ENCODE measurements around the gene ABCA4. TPM values are rescaled to one million over a fixed set of nuclear protein-coding genes. Genes with fewer than 3 reads are reported as not detected.
A peak's percentile ranks its signal among the peaks of the same experiment; 100 is the strongest.

Gene ABCA4
- total RNA-seq, 1 donor from 2014 or later, result 6.0 TPM

DNA sequence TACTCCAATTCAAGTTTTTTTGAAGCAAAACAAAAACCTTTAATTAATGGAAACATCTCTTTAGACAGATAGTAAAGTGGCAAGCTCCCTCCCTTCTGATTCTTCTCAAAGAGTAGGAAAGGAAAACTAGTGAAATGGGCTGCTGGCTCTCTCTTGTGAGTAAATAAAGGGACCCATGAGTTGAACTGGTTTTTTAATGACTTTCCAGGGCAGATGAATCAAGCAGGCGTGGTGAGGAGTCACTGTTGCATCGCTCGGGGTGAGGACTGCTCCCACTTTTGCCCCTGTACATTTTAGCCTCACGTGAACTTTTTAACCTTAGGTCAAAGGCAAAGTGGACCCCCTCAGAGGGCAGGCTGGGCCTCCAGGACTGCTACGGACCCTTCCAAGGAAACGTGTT is 64.8 kb downstream of the ABCA4 start:
- H3K4me3 Mint-ChIP-seq (ENCODE audit: unreplicated experiment), result no peak overlapping the region
- peaks cover 10% of the 10 kb centered on the region for H3K9me3 Mint-ChIP-seq (ENCODE audit: unreplicated experiment)
- H3K27ac Mint-ChIP-seq (ENCODE audit: unreplicated experiment), result peak overlapping the region; percentile 42
- H3K4me1 Mint-ChIP-seq (ENCODE audit: unreplicated experiment), result peaks cover 61% of the 10 kb centered on the region
- no peak for DNase-seq (ENCODE audit: extremely low spot score, unreplicated experiment)
- TF ChIP-seq, protein P1, sequence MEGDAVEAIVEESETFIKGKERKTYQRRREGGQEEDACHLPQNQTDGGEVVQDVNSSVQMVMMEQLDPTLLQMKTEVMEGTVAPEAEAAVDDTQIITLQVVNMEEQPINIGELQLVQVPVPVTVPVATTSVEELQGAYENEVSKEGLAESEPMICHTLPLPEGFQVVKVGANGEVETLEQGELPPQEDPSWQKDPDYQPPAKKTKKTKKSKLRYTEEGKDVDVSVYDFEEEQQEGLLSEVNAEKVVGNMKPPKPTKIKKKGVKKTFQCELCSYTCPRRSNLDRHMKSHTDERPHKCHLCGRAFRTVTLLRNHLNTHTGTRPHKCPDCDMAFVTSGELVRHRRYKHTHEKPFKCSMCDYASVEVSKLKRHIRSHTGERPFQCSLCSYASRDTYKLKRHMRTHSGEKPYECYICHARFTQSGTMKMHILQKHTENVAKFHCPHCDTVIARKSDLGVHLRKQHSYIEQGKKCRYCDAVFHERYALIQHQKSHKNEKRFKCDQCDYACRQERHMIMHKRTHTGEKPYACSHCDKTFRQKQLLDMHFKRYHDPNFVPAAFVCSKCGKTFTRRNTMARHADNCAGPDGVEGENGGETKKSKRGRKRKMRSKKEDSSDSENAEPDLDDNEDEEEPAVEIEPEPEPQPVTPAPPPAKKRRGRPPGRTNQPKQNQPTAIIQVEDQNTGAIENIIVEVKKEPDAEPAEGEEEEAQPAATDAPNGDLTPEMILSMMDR (IDR thresholded peaks at IDR 0.05), result no peak
- peaks cover 3% of the 10 kb centered on the region for H3K36me3 Mint-ChIP-seq (ENCODE audit: unreplicated experiment)
- no peaks in the 10 kb centered on the region for H3K27me3 Mint-ChIP-seq (ENCODE audit: unreplicated experiment)

DNA sequence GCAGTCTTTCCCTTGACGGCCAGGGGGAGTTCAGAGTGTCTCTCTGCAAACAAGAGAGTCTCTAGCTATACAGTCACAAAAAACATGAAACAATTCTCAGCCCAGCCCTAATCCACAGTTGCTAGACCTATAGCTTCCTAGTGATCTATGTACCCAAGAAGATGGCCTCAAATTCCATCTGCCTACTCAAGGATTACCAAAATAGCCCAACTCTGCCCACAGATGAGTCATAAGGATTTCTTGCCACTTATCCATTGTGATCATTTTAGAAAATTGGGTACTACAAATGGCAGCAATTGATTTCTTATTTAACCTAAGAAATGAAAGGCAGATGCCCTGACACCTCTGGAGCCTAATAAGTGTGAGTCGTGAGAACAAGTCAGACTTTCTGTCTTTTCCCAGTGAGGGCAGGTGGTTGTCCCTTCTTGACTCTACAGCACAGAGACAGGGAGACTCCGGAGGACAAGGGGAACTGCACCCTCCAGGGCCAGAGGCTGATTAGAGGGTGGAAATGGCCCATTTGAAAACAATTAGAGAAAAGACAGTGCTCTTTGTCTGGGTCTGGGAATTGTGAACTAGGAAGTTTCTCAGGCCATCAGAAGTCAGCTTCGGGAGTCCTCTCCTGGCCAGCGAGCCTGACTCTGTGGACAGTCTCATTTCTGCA is 65.4 kb downstream of the ABCA4 start:
- Mint-ChIP-seq H3K4me1 (ENCODE audit: unreplicated experiment) (peaks cover 60% of the 10 kb centered on the region), H3K27ac (ENCODE audit: unreplicated experiment) (peak overlapping the region; percentile 42), H3K36me3 (ENCODE audit: unreplicated experiment) (peaks cover 3% of the 10 kb centered on the region), H3K4me3 (ENCODE audit: unreplicated experiment) (no peak overlapping the region), H3K27me3 (ENCODE audit: unreplicated experiment) (no peaks in the 10 kb centered on the region), H3K9me3 (ENCODE audit: unreplicated experiment) (peaks cover 10% of the 10 kb centered on the region)
- no peak for DNase-seq (ENCODE audit: extremely low spot score, unreplicated experiment)
- TF ChIP-seq, protein P1 (IDR thresholded peaks at IDR 0.05), result no peak

DNA sequence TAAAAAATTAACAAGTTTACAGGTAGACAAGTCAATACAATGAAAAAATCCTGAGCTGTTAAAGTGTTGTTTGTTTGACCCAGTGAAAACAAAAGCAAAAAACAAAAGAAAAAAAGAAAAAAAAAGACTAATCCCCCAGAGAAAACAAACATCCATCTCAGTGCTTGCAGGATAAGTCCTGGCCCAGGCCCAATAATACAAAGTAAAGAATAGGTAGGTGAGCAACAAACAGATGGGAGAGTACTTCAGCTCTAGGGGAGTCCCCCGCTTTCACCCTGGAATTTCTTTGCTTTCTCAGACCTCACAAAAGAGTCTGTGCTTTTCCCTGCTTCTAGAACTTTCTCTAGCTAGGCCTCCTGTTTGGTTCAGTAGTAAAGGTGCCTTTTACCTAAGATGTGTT is 70.3 kb downstream of the ABCA4 start:
- H3K27ac Mint-ChIP-seq (ENCODE audit: unreplicated experiment), result peak overlapping the region; percentile 56
- TF ChIP-seq, protein P1 (IDR thresholded peaks at IDR 0.05), result no peak
- H3K9me3 Mint-ChIP-seq (ENCODE audit: unreplicated experiment), result peaks cover 10% of the 10 kb centered on the region
- no peak overlapping the region for H3K4me3 Mint-ChIP-seq (ENCODE audit: unreplicated experiment)
- H3K36me3 Mint-ChIP-seq (ENCODE audit: unreplicated experiment), result peaks cover 3% of the 10 kb centered on the region
- H3K27me3 Mint-ChIP-seq (ENCODE audit: unreplicated experiment), result no peaks in the 10 kb centered on the region
- H3K4me1 Mint-ChIP-seq (ENCODE audit: unreplicated experiment), result peaks cover 68% of the 10 kb centered on the region
- DNase-seq (ENCODE audit: extremely low spot score, unreplicated experiment), result no peak

DNA sequence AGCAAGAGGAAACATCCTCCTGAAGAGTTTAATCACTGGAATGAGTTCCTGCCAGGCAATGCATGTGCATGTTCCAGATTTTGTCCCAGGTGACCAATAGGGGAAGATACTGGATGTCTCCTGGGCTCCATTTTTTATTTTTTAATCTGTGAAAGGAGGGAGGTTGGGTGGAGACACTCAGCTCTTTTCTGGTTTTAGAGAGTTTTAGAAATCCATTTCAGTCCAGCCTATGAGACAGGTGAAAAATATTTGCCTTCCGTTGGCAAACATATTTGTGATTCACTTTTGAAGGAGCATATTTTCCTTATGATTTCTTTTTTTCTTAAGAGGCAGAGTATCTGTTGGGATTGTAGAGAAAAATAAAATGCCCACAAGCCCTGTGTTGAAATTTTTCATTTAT is 70.7 kb downstream of the ABCA4 start:
- DNase-seq (ENCODE audit: extremely low spot score, unreplicated experiment), result no peak
- peaks cover 68% of the 10 kb centered on the region for H3K4me1 Mint-ChIP-seq (ENCODE audit: unreplicated experiment)
- H3K9me3 Mint-ChIP-seq (ENCODE audit: unreplicated experiment), result peaks cover 10% of the 10 kb centered on the region
- H3K36me3 Mint-ChIP-seq (ENCODE audit: unreplicated experiment), result peaks cover 3% of the 10 kb centered on the region
- H3K27ac Mint-ChIP-seq (ENCODE audit: unreplicated experiment), result peak overlapping the region; percentile 66
- H3K27me3 Mint-ChIP-seq (ENCODE audit: unreplicated experiment), result no peaks in the 10 kb centered on the region
- no peak overlapping the region for H3K4me3 Mint-ChIP-seq (ENCODE audit: unreplicated experiment)
- TF ChIP-seq, protein P1 (IDR thresholded peaks at IDR 0.05), result no peak

DNA sequence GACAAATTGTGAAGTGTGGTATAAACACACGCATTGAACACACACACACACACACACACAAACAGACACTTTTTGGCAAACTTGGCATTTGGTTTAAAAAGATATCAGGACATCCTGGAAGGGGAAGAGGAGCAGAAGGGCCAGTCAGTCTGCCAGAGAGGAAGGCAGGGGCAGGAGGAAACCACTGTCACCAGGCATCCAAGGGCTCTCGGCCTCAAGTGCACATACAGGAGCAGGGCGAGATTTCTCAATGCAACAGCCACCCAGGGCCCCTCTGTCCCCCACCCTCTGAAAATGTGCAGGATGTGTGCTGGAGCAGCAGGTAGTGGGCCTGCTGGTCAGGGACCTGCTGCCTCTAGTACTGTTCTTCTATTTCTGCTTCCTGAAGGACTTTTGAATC is 71.2 kb downstream of the ABCA4 start:
- no peak for DNase-seq (ENCODE audit: extremely low spot score, unreplicated experiment)
- Mint-ChIP-seq H3K4me3 (ENCODE audit: unreplicated experiment) (no peak overlapping the region), H3K4me1 (ENCODE audit: unreplicated experiment) (peaks cover 68% of the 10 kb centered on the region), H3K27me3 (ENCODE audit: unreplicated experiment) (no peaks in the 10 kb centered on the region), H3K36me3 (ENCODE audit: unreplicated experiment) (peaks cover 3% of the 10 kb centered on the region), H3K9me3 (ENCODE audit: unreplicated experiment) (peaks cover 10% of the 10 kb centered on the region), H3K27ac (ENCODE audit: unreplicated experiment) (peak overlapping the region; percentile 66)
- TF ChIP-seq, protein P1 (IDR thresholded peaks at IDR 0.05), result no peak

Measured in osteocyte (in vitro differentiated cells).